ENCODE data around the gene PLA2G2C. TPM values are rescaled to one million over a fixed set of nuclear protein-coding genes. Genes with fewer than 3 reads are reported as not detected.
A peak's percentile ranks its signal among the peaks of the same experiment; 100 is the strongest.

The PLA2G2C gene
- total and polyA plus RNA-seq, 2 of the 13 experiments (the other 11 are each of a cell fraction or from before 2014, with no cell fraction given): not detected

GRCh38 chr1:20151906-20152598 is 34.3 kb downstream of the PLA2G2C start (continued):
- TF ChIP-seq ZMYM3 (CRISPR knock-in tag; IDR thresholded peaks at IDR 0.05) (no peak), ZNF343 (CRISPR knock-in tag; IDR thresholded peaks at IDR 0.05) (peak; percentile 50; the same call in 1 of the 2 replicates), KLF15 (CRISPR knock-in tag; IDR thresholded peaks at IDR 0.05; ENCODE audit: borderline replicate concordance) (no peak), NONO (IDR thresholded peaks at IDR 0.05) (no peak), NONO (CRISPR knock-in tag; conservative IDR thresholded peaks at IDR 0.05) (0 out of 2 replicates have a peak, but pooled peaks have one; percentile 25), ETV5 (CRISPR knock-in tag; IDR thresholded peaks at IDR 0.05; ENCODE audit: borderline replicate concordance) (0 out of 2 replicates have a peak, but pooled peaks have one; percentile 33), ZNF337 (CRISPR knock-in tag; IDR thresholded peaks at IDR 0.05; ENCODE audit: borderline replicate concordance, low read depth) (no peak), DPF2 (CRISPR knock-in tag; IDR thresholded peaks at IDR 0.05; ENCODE audit: borderline replicate concordance, low read depth) (no peak), CREB3 (CRISPR knock-in tag; IDR thresholded peaks at IDR 0.05) (no peak), PHB2 (IDR thresholded peaks at IDR 0.05; ENCODE audit: partially characterized antibody) (no peak), ZNF543 (CRISPR knock-in tag; IDR thresholded peaks at IDR 0.05) (no peak), KDM2A (CRISPR knock-in tag; IDR thresholded peaks at IDR 0.05; ENCODE audit: borderline replicate concordance, low read depth) (peak; percentile 71), NFE2 (CRISPR knock-in tag; IDR thresholded peaks at IDR 0.05) (no peak), ELF3 (CRISPR knock-in tag; IDR thresholded peaks at IDR 0.05) (peak; percentile 69), SMC3 (IDR thresholded peaks at IDR 0.05; ENCODE audit: low read length) (peak; percentile 78), XBP1 (CRISPR knock-in tag; IDR thresholded peaks at IDR 0.05) (no peak), PAX8 (CRISPR knock-in tag; IDR thresholded peaks at IDR 0.05; ENCODE audit: borderline replicate concordance) (no peak), ZNF230 (CRISPR knock-in tag; IDR thresholded peaks at IDR 0.05) (no peak), BORCS8-MEF2B (CRISPR knock-in tag; IDR thresholded peaks at IDR 0.05) (no peak), ZKSCAN5 (CRISPR knock-in tag; IDR thresholded peaks at IDR 0.05) (no peak), ZNF143 (CRISPR knock-in tag; IDR thresholded peaks at IDR 0.05) (no peak), CC2D1A (CRISPR knock-in tag; IDR thresholded peaks at IDR 0.05) (no peak), ZNF225 (CRISPR knock-in tag; IDR thresholded peaks at IDR 0.05) (0 out of 2 replicates have a peak, but pooled peaks have one; percentile 20), SPEN (CRISPR knock-in tag; IDR thresholded peaks at IDR 0.05; ENCODE audit: low read depth) (0 out of 2 replicates have a peak, but pooled peaks have one; percentile 24), THAP11 (CRISPR knock-in tag; IDR thresholded peaks at IDR 0.05) (0 out of 2 replicates have a peak, but pooled peaks have one; percentile 35), ZNF12 (CRISPR knock-in tag; IDR thresholded peaks at IDR 0.05) (no peak), ZNF34 (CRISPR knock-in tag; IDR thresholded peaks at IDR 0.05; ENCODE audit: borderline replicate concordance) (0 out of 2 replicates have a peak, but pooled peaks have one; percentile 50), RNF2 (conservative IDR thresholded peaks at IDR 0.05; ENCODE audit: low read depth) (no peak), MTF1 (CRISPR knock-in tag; IDR thresholded peaks at IDR 0.05) (no peak), ZNF614 (CRISPR knock-in tag; IDR thresholded peaks at IDR 0.05; ENCODE audit: borderline replicate concordance) (no peak), TBX2 (CRISPR knock-in tag; IDR thresholded peaks at IDR 0.05; ENCODE audit: borderline replicate concordance) (peak; percentile 54; the same call in 1 of the 2 replicates), GATA4 (IDR thresholded peaks at IDR 0.05; ENCODE audit: borderline replicate concordance, low read depth) (no peak)
- TF ChIP-seq, protein P1, sequence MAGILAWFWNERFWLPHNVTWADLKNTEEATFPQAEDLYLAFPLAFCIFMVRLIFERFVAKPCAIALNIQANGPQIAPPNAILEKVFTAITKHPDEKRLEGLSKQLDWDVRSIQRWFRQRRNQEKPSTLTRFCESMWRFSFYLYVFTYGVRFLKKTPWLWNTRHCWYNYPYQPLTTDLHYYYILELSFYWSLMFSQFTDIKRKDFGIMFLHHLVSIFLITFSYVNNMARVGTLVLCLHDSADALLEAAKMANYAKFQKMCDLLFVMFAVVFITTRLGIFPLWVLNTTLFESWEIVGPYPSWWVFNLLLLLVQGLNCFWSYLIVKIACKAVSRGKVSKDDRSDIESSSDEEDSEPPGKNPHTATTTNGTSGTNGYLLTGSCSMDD (CRISPR knock-in tag; IDR thresholded peaks at IDR 0.05): no peak

All from HepG2 (cell line).